ENCODE measurements around the gene TADA3.

Gene TADA3, protein sequence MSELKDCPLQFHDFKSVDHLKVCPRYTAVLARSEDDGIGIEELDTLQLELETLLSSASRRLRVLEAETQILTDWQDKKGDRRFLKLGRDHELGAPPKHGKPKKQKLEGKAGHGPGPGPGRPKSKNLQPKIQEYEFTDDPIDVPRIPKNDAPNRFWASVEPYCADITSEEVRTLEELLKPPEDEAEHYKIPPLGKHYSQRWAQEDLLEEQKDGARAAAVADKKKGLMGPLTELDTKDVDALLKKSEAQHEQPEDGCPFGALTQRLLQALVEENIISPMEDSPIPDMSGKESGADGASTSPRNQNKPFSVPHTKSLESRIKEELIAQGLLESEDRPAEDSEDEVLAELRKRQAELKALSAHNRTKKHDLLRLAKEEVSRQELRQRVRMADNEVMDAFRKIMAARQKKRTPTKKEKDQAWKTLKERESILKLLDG

DNA sequence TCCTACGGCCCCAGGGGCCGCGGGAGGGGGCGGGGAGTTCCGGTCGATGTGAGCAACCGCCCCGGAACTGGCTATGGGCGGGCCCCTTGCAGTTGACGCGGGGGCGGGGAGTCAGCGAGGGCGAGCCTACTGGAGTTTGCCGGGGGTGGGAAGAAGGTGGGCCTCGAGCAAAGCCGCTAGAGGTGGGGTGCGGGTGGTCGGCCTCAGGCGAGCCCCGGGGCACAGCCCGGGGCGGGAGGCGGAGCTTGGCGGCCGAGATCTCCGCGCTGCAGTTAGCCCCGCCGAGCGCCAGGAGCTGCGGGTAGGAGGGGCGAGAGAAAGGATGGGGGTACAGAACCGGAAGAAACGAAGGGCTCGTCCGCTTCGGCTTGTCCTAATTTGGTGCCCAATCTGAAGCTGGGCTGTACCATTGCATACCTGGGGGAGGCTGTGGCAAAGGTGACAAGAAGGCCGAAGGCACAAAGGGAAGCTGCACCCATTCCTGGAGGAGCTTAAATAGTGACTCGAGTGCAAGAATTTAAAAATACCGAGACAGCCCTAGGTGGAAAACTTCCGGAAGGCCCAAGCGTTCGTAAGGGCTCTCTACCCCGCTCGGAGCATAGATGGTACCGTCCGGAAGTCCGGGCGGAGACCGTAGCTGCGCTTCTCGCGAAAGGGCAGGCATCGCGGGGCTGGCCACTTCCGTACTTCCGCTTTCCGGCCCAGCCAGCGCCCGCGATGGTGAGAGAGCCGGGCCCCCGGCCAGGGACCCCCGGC lies at the start of gene TADA3, which contains the start of gene ARPC4:
TSS of gene TADA3 (minus strand) at position 69 of the 756 bp plus-strand sequence. CDS start 1,007 bp downstream, outside the sequence.
TSS of gene ARPC4 (plus strand) at position 678 of the 756 bp plus-strand sequence. CDS start at position 718, 40 bp downstream.
- DNase-seq (ENCODE audit: low spot score): peak; percentile 94

DNA sequence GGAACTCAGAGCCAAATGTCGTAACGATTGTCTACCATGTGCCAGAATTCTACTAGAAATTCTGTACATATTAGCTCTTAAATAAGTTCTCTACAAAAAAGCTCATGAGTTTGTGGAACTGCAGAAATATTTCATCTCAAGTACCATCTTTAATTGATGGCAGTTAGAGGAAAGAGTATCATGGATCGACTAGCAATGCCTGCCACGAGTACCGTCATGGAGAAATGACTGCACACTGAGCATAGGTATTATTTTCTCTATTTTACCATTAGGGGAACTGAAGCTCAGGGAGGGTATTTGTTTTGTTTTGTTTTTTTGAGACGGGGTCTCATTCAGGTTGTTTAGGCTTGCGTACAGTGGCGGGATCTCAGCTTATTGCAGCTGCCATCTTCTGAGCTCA lies 48.7 kb upstream of the TADA3 start:
- DNase-seq (ENCODE audit: low spot score): no peak

DNA sequence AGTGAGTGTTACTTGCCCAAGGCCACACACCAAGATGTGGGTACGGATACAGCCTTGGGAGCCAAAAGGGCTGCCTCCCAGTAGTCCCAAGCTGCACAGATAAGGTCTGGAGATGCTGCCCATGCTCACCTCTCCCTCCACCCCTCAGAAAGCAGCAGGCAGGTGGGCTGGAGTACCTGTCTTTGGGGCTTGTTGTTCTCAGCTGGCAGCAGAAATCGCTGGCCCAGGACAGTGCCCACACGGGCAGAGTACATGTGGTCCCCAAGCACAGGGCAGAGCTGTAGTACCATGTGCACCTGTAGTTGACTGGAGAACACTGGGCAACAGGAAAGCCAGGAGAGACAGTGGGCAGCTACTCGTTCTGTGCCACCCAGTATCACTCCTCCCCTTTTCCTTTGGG lies 46.6 kb upstream of the TADA3 start:
- DNase-seq (ENCODE audit: low spot score): no peak

DNA sequence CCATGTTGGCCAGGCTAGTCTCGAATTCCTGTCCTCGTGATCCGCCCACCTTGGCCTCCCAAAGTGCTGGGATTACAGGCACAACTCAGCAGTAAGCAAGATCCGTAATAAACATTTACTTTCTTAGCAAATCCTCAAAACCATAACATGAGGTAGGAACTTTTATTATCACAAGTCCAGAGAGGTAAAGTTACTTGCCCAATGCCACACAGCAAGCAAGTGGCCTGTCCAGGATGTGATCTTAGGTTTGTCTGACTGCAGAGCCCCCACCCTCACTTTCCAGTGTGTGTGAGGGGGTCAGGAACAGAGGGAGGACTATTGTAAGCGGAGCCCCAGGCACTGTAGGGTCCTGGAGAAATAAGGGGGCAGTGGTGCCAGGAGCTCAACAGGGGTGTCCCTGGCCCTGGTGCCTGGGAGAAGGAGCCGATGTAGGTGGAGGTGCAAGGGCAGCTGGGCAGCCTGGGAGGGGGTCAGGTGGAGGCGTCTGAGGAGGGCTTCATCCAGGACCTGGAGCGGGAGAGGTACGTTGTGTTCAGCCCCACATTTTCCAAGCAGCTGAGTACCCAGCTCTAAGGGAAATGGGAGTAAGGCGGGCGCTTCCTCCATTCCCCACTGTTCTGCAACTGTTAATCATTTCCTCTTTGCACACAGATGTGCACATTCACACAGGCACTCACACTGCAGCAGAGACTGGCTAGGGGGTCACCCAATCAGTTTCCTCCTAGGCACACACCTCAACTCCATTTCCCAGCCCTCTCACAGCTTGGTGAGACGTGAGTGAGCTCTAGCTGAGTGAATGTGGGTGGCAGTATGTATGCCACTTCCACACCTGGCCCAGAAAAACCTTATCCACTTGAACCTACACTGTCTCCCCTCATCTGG lies 45.7 kb upstream of the TADA3 start:
- DNase-seq (ENCODE audit: low spot score): no peak

DNA sequence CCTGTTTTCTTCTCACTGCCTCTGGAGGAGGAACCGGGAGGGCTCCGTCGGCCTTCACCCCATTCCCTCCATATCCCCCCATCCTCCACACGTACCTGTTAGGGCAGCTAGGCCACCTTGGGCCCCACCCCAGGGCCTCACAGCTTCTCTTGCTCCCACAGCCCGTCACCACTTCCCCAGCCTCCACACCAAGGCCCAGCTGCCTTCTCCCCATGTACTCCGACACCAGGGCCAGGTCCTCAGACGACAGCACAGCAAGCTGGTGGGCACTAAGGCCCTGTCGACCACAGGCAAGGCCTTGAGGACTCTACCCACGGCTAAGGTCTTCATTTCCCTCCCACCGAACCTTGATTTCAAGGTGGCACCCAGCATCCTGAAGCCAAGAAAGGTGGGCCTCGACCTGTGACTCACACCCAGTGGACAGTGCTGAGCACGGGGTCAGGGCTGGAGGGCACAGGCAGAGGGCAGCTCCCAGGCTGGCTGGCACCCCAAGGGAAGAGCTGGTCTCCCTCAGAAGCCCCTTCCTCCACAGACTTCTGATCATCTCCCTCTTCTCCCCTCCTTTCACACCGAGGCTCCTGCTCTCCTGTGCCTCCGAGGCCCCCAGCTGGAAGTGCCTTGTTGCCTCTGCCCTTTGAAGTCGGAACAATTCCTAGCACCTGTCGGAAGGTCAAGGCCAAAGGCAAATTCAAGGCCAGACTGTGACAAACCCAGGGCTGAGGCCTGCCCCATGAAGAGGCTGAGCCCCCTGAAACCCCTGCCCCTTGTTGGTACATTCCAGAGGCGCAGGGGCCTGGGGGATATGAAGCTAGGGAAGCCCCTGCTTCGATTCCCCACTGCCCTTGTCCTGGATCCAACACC lies 42.5 kb upstream of the TADA3 start:
- no peak for DNase-seq (ENCODE audit: low spot score)

DNA sequence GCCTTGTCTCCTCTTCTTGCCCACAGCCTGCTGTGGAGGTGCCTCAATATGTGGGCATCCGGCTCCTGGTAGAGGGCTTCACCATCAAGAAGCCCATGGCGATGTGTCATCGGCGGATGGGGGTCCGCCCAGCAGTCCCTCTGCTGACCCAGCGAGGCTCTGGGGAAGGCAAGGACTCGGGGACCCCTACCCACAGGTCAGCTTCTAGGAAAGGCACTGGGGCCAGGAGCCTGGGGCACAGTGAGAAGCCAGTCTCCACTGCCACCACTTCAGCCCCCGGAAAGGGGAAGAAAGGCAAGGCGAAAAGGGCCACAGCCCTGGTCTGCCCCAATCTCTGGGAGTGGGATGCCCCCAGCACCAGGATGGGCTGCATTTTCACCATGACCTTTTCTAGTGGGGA lies 40.8 kb upstream of the TADA3 start:
- no peak for DNase-seq (ENCODE audit: low spot score)

DNA sequence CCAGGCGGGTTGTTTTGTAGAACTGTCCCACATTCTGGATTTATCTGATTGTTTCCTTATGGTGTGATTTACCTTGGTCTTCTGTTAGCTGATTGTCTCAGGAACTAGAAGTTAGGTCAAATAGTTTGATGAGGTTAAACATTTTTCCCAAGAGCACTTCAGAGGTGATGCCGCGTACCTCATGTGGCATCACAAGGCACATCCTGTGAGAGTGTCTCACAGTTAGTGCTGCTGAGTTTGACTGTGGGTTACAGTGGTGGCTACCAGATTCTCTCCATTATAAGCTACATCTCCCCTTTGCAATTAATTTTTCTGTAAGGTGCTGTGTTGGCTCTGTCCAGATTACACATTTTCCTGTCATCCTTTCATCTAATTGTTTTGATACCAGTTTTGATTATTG lies 39.0 kb upstream of the TADA3 start:
- DNase-seq (ENCODE audit: low spot score): no peak

DNA sequence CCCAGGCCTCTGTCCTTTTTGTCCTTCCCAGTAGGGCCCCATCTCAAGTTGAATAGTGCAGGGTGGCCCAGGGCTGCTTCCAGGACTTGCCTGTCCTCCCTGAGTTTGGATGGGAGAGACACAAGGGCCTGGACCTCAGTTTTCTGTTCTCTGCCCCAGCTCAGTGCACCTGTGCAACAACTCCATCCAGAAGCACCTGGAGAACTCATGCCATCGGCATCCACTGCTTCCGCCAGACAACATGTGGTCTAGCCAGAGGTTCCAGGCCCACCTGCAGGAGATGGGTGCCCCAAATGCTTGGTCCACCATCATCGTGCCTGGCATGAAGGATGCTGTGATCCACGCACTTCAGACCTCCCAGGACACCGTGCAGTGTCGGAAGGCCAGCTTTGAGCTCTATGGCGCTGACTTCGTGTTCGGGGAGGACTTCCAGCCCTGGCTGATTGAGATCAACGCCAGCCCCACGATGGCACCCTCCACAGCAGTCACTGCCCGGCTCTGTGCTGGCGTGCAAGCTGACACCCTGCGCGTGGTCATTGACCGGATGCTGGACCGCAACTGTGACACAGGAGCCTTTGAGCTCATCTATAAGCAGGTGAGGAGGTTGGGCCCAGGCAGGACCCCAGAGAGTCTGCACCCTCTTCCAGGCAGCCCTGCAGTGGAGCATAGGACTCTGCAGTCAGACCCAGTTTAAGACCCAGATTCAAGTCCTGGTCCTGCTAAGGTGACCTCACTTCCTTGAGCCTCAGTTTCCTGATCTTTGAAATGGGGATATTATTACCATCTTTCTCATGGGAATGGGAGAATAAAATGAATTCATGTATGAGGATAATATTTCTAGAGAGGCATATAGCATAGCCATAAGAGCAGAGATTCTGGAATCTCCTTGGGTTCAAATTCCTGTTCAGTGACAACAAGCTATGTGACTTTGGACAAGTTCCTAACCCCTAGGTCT lies 36.8 kb upstream of the TADA3 start:
- DNase-seq (ENCODE audit: low spot score): no peak

DNA sequence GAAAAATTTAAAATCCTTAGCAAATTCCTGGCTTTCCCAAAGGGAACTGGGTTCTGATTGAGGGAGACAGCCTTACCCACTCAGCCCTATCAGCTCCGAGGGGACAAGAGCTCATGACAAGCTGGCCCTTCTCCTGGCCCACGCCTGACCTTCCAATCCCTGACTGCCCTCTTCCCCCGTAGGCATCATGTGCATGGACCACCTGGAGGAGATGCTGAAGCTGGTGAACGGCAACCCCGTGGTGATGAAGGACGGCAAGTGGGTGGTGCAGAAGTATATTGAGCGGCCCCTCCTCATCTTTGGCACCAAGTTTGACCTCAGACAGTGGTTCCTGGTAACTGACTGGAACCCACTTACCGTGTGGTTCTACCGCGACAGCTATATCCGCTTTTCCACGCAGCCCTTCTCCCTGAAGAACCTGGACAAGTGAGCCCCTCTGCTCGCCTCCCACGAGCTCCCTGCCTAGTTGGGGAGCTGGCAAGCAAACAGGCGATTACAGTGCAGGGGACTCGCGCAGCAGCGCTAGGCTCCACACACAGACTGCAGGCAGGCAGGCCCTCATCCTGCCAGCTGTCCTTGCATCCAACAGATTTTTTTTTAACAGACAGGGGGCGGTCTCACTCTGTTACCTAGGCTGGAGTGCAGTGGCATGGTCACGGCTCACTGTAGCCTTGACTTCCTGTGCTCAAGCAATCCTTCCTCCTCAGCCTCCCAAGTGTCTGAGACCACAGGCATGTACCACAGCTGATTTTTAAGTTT lies 34.7 kb upstream of the TADA3 start:
- no peak for DNase-seq (ENCODE audit: low spot score)

DNA sequence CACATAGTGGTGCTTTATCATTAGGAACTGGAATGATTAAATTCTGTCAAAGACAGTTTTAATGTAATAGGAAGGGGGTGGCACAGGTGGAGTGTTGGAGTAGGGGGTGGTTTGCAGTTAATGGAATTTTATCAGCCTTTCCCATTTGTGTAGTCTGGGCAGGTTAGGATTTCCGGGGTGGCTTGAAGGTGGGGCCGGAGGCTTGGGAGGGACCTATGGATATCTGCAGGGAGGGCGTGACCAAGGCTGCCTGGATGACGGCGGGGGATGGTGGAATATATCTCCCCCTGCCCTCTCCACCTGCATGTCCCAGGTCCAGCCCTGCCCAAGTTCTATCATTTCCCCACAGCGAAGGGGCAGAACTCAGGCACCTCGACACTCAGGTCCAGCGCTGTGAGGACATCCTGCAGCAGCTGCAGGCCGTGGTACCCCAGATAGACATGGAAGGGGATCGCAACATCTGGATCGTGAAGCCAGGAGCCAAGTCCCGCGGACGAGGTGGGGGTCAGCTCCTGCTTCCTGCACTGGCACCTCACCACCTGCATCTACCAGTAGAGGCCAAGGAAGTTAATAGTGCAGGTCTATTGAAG lies 33.3 kb upstream of the TADA3 start:
- no peak for DNase-seq (ENCODE audit: low spot score)

DNA sequence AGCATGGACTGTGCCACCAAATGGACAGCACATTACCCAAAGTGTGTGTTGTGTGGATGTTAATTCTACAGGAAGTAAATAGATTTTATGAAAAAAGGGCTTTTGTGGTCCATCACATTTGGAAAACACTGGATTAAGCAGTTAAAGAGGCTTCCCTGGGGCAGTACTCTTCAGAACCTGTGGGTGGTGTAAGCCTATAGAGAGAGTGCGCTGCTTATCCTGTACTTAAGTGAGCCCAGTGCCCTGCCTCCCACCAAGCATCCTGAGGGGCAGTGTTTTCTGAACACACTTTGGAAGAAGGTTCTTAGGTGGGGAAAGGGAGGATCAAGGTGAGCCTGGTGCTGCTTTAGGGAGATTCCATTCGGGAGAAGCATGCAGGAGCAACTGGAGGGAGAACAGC lies 28.7 kb upstream of the TADA3 start:
- no peak for DNase-seq (ENCODE audit: low spot score)

DNA sequence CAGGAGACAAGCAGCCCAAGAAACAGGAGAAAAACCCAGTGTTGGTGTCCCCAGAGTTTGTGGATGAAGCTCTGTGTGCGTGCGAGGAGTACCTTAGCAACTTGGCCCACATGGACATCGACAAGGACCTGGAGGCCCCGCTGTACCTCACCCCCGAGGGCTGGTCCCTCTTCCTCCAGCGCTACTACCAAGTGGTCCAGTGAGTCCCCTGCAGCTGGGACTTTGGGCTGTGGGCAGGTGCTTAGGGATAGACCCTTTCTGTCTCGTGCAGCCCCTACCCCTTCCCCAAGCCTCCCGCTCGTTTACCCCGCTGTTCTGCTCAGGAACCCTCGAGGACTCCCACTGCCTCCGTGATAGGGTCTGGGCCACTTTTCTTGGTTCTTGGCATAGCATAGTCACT lies 28.3 kb upstream of the TADA3 start:
- DNase-seq (ENCODE audit: low spot score): no peak

DNA sequence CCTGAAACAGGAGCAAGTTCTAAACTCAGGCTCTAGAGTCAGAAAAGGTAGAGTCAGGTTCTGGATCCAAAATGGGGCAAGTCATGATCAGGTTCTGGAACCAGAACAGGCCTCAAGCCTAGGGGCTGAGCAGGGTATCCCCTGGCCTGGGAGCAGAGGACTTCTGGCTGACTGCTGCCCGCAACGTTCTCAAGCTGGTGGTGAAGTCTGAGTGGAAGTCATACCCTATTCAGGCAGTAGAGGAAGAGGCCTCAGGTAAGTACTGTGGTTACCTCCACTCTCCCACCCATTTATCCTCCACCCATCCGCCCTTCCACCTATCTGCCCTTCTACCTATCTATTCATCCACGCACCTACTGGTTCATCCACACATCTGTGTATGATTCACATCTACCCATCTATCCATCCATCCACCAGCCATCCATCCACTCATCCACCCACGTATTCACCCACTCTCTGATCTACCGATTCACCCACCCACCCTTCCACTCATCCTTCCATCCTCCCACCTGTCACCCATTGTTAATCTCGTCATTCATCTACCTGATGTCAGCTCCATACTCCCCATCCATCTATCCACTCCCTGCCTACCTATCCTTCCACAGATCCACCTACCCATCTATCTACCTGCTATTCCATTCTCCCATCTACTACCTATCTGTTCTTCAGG lies 26.5 kb upstream of the TADA3 start:
- no peak for DNase-seq (ENCODE audit: low spot score)

DNA sequence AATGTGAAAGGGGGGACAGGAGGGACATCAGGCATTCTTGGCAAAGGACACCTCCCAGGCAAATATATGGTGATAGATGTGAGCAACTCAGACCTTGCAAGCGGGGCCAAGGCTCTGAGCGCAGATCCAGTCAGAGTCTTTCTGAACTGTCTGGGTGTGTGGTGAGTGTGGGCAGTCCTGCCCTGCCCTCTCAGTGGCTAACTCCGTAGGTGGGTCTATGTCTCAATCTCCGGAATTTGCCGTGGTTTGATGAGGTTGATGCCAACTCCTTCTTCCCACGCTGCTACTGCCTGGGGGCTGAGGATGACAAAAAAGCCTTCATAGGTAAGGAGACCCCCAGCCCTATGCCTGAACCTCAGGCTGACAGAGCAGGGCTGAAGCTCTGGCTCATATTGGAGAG lies 25.2 kb upstream of the TADA3 start:
- DNase-seq (ENCODE audit: low spot score): no peak

DNA sequence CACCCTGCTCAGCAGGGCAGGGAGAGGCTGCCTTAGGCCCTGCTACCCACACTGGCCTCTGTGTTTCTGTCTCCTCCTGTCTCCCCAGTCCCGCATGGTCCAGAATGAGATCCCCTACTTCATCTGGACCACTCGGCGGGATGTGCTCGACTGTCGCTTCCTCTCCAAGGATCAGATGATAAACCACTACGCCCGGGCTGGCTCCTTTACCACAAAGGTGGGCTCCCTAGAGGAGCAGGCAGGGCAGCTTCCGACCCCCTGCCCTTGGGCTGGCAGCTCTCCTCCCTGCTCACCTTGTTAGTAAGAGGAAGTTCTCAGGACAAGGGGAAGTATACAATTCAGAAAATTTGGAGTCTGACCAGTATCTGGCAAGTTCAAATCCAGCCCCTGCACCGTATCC lies 23.7 kb upstream of the TADA3 start:
- DNase-seq (ENCODE audit: low spot score): no peak

DNA sequence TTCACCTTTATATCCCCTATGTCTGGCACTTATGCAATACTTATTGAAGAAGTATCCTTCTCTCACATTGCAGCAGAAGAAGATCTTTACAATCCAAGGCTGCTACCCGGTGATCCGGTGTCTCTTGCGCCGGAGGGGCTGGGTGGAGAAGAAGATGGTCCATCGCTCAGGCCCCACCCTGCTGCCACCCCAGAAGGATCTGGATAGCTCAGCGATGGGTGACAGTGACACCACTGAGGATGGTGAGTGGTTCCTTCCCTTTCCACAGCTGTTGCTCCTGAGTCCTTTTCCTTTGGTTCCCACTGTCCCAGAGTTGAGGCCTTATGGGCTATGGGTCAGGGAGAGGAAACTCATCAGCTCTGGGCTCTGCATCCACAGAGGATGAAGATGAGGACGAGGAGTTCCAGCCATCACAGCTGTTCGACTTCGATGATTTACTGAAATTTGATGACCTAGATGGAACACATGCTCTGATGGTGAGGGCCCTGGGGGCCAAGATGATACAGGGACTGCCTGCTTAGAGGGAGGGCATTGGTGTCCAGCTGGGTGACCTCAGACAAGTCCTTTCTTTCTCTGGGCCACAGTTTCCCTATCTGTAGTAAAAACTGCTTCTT lies 20.7 kb upstream of the TADA3 start:
- no peak for DNase-seq (ENCODE audit: low spot score)

DNA sequence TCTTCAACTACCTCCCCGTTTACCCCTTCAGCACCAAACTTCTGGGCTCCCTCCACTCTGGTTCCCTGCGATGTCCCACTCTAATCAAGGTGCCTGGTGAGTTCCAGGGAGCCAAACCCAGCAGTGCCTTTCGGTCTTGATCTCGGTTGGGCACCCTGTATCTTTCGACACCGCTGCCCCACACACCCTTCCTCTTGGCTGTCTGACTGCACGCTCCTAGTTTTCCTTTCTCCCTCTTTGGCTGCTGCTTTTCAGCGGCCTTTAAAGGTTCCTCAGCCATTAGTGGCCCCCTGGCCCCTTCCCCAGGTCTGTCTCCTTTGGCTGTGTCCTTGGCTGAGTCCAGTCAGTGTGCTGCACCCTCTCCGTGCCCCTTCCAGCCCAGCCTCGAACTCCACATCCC lies 18.6 kb upstream of the TADA3 start:
- no peak for DNase-seq (ENCODE audit: low spot score)

DNA sequence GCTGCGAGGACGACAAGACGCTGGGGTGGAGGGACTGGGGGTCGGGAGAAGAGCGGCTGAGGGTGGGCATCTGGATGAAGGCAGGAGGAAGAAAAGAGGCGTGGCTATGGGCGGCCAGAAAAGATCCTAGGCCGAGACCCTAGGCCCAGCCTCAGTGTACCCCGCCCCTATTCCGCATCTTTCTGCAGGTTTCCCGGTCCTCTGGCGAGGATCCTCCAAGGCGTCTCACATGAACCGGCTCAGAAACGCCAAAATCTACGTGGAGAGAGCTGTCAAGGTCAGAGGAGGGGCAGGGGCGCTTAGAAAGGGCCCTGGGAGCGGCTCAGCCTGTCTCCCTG lies 18.1 kb upstream of the TADA3 start:
- DNase-seq (ENCODE audit: low spot score): no peak

Measured in LoVo (cell line).